AG09319 (cell line): ENCODE results near the gene BBS2.
A peak's percentile ranks its signal among the peaks of the same experiment; 100 is the strongest.

ENCODE experiments used
- DNase-seq: peaks from one replicate; pipeline ENCODE4 v3.0.0-alpha.2; 2010; ENCODE audit warnings: low read depth; ENCODE audit errors: extremely low read depth
- TF ChIP-seq, protein P1 (sequence below): IDR thresholded peaks from 2 replicates; pipeline ENCODE4 v1.5.1; 2011; ENCODE audit warnings: low read depth, mild to moderate bottlenecking, inconsistent platforms, low read length, moderate library complexity

Gene BBS2

GRCh38 chr16:56483394-56483793, 36.4 kb downstream of the BBS2 start:
- DNase-seq: no peak
- TF ChIP-seq, protein P1, sequence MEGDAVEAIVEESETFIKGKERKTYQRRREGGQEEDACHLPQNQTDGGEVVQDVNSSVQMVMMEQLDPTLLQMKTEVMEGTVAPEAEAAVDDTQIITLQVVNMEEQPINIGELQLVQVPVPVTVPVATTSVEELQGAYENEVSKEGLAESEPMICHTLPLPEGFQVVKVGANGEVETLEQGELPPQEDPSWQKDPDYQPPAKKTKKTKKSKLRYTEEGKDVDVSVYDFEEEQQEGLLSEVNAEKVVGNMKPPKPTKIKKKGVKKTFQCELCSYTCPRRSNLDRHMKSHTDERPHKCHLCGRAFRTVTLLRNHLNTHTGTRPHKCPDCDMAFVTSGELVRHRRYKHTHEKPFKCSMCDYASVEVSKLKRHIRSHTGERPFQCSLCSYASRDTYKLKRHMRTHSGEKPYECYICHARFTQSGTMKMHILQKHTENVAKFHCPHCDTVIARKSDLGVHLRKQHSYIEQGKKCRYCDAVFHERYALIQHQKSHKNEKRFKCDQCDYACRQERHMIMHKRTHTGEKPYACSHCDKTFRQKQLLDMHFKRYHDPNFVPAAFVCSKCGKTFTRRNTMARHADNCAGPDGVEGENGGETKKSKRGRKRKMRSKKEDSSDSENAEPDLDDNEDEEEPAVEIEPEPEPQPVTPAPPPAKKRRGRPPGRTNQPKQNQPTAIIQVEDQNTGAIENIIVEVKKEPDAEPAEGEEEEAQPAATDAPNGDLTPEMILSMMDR: no peak

- DNase-seq: no peak
Measured at GRCh38 chr16:56482683-56483236, 37.1 kb downstream of the BBS2 start.

GRCh38 chr16:56481468-56482122, 38.2 kb downstream of the BBS2 start:
- TF ChIP-seq, protein P1: no peak
- DNase-seq: no peak

More at GRCh38 chr16:56482683-56483236, 37.1 kb downstream of the BBS2 start:
- TF ChIP-seq, protein P1: no peak

- no peak for DNase-seq
- TF ChIP-seq, protein P1: no peak
Measured at GRCh38 chr16:56480776-56481467, 38.9 kb downstream of the BBS2 start.

- TF ChIP-seq, protein P1: no peak
- no peak for DNase-seq
Measured at GRCh38 chr16:56479469-56479868, 40.4 kb downstream of the BBS2 start.

DNA sequence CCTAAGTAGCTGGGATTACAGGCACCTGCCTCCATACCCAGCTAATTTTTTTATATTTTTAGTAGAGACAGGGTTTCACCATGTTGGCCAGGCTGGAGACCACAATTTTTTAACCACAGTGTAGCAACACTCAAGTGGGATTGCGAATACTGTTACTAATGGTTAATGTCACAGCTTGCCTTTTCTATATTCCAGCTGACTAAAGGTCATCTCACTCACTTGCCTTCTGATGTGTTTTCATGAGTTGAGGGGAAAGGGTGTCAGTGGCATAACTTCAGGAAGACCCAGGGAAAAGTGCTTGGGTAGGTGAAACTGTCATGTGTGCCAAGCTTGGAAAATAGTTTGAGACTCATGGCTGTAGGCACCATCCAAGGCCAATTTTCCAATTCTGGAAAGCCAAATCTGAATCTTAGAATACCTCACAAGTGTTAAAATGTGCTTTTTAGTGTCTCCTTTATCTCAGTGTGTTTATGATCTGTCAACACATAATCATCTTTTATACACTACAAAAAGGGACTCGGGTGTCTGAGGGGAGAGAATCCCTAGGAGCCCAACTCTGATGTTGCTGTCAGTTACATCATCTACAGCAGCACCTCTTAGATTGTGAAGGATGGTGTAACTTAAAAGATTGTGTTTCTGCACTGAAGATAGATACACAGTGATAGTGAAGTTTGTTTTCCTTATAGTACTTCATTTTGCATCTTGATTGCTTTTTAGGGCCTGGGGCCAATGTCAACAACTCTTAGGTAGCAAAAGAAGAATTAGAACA, 41.4 kb downstream of the BBS2 start:
- TF ChIP-seq, protein P1: no peak
- peak; percentile 4 for DNase-seq
